Lower lobe of right lung (tissue), 2 donors: ENCODE measurements around the gene YPEL2. TPM values are rescaled to one million over a fixed set of nuclear protein-coding genes. Genes with fewer than 3 reads are reported as not detected.

Source experiments
- ATAC-seq, 2 donors: fragments of 200-7000 bp; cut with Tn5 transposase; one replicate each; pipeline ENCODE4 v1.9.1; 2020 to 2022; ENCODE audit warnings: mild to moderate bottlenecking in 2 of 2, moderate library complexity in 2 of 2
- DNase-seq: peaks from one replicate; pipeline ENCODE4 v3.0.0-alpha.2; 2020
- H3K27ac ChIP-seq: fragments of 200-600 bp; one replicate; pipeline ENCODE4 v1.8.0; 2022
- H3K27me3 ChIP-seq: fragments of 200-600 bp; one replicate; pipeline ENCODE4 v1.8.0; 2022; ENCODE audit warnings: low read depth
- H3K36me3 ChIP-seq: fragments of 200-600 bp; one replicate; pipeline ENCODE4 v1.8.0; 2022; ENCODE audit warnings: mild to moderate bottlenecking
- H3K4me1 ChIP-seq: fragments of 200-600 bp; one replicate; pipeline ENCODE4 v1.8.0; 2022
- H3K4me3 ChIP-seq: fragments of 200-600 bp; one replicate; pipeline ENCODE4 v1.8.0; 2022; ENCODE audit warnings: mild to moderate bottlenecking
- H3K9me3 ChIP-seq: fragments of 200-600 bp; one replicate; pipeline ENCODE4 v1.8.0; 2022
- CTCF ChIP-seq: fragments of 200-600 bp; IDR thresholded peaks from one replicate; pipeline ENCODE4 v1.8.0; 2022; ENCODE audit warnings: antibody characterized with exemption, mild to moderate bottlenecking
- intact Hi-C: fragments of 100-400 bp; cut with DNase I; formaldehyde crosslinking; loops from one replicate; pipeline ENCODE4 v1.11.0; 2022
- total RNA-seq: library from RNA; stranded (reverse); fragmentation: NEBNext Ultra II Directional; extraction: Animal tissue kit (Norgen Biotek cat#: 25700); gene quantifications from one replicate; pipeline ENCODE4 v1.2.1, GENCODE V29; 2021
- donor health status: DM: no; HTN: yes; CAD: no; lungs with severe emphysema.

The YPEL2 gene
- total RNA-seq, 1 donor from 2014 or later: 22.9 TPM

GRCh38 chr17:59366040-59366757 is 34.7 kb downstream of the YPEL2 start:
- no peak for TF ChIP-seq CTCF
- Histone ChIP-seq H3K36me3 (no peaks in the 10 kb centered on the region), H3K4me3 (no peak overlapping the region), H3K27ac (peak overlapping the region; percentile 80), H3K27me3 (no peaks in the 10 kb centered on the region), H3K9me3 (no peaks in the 10 kb centered on the region), H3K4me1 (peaks cover 93% of the 10 kb centered on the region)
- intact Hi-C loops: no loop called here
- peak in 1 of 2 donors; percentile 23 for ATAC-seq
- DNase-seq: no peak

GRCh38 chr17:59366773-59367656 is 35.6 kb downstream of the YPEL2 start:
- ATAC-seq: peak; percentile 84 to 90
- no peaks in the 10 kb centered on the region for H3K9me3 ChIP-seq
- TF ChIP-seq CTCF: no peak
- DNase-seq: peak; percentile 64
- no peaks in the 10 kb centered on the region for H3K27me3 ChIP-seq
- intact Hi-C loops: no loop called here
- H3K4me3 ChIP-seq: no peak overlapping the region
- H3K4me1 ChIP-seq: peaks cover 93% of the 10 kb centered on the region
- H3K36me3 ChIP-seq: no peaks in the 10 kb centered on the region
- H3K27ac ChIP-seq: peak overlapping the region; percentile 80

GRCh38 chr17:59367657-59368045 is 36.2 kb downstream of the YPEL2 start:
- no peaks in the 10 kb centered on the region for H3K27me3 ChIP-seq
- no peaks in the 10 kb centered on the region for H3K36me3 ChIP-seq
- peaks cover 95% of the 10 kb centered on the region for H3K4me1 ChIP-seq
- no peak overlapping the region for H3K4me3 ChIP-seq
- H3K27ac ChIP-seq: peak overlapping the region; percentile 80
- H3K9me3 ChIP-seq: no peaks in the 10 kb centered on the region
- ATAC-seq: no peak
- no peak for TF ChIP-seq CTCF
- no peak for DNase-seq
- intact Hi-C loops: no loop called here

- ATAC-seq (no peak), DNase-seq (no peak)
- Histone ChIP-seq H3K27me3 (no peaks in the 10 kb centered on the region), H3K27ac (peak overlapping the region; percentile 80), H3K9me3 (no peaks in the 10 kb centered on the region), H3K4me3 (no peak overlapping the region), H3K4me1 (peaks cover 95% of the 10 kb centered on the region), H3K36me3 (no peaks in the 10 kb centered on the region)
- TF ChIP-seq CTCF: no peak
- intact Hi-C loops: no loop called here
Measured at GRCh38 chr17:59368218-59368857, 36.9 kb downstream of the YPEL2 start.

- H3K27me3 ChIP-seq: no peaks in the 10 kb centered on the region
- H3K9me3 ChIP-seq: no peaks in the 10 kb centered on the region
- DNase-seq (no peak), ATAC-seq (no peak)
- H3K4me1 ChIP-seq: peaks cover 100% of the 10 kb centered on the region
- H3K36me3 ChIP-seq: no peaks in the 10 kb centered on the region
- intact Hi-C loops: no loop called here
- H3K27ac ChIP-seq: peak overlapping the region; percentile 81
- TF ChIP-seq CTCF: no peak
- no peak overlapping the region for H3K4me3 ChIP-seq
Measured at GRCh38 chr17:59369031-59369975, 37.8 kb downstream of the YPEL2 start.
